PC-3 (cell line): Measurements from ENCODE around the gene ARHGDIB. TPM values are rescaled to one million over a fixed set of nuclear protein-coding genes. Genes with fewer than 3 reads are reported as not detected.

ENCODE experiments used
- ATAC-seq: fragments of 200-7000 bp; cut with Tn5 transposase; 2 replicates; pipeline ENCODE4 v1.9.1; 2020; ENCODE audit warnings: mild to moderate bottlenecking, moderate library complexity
- BruUV-seq: library from RNA; stranded (reverse); fragments of 400-500 nt; replicated peaks from 2 replicates; lab custom pipeline; 2021; lab: Mats Ljungman, UMichigan
- CTCF ChIA-PET: fragments of 300-600 bp; sonication (Branson Sonifier 250); formaldehyde crosslinking; loops from one replicate; lab custom pipeline; 2022; ENCODE audit warnings: antibody characterized with exemption; lab: Charles Lee
- POLR2A ChIA-PET: fragments of 300-600 bp; sonication (Branson Sonifier 250); formaldehyde crosslinking; loops from one replicate; lab custom pipeline; 2022; ENCODE audit warnings: antibody characterized with exemption; ENCODE audit not compliant: unreplicated experiment; lab: Charles Lee
- DNase-seq: peaks from one replicate; pipeline ENCODE4 v3.0.0-alpha.2; 2015
- H2AFZ ChIP-seq: fragments of 300-600 bp; sonication (generic); 2 replicates; pipeline ENCODE4 v1.6.0; 2016; ENCODE audit warnings: antibody characterized with exemption, low read length
- H3F3A ChIP-seq: fragments of 300-600 bp; sonication (generic); one replicate; pipeline ENCODE4 v1.6.0; 2017; ENCODE audit warnings: antibody characterized with exemption, low read length, control low read depth, mild to moderate bottlenecking; ENCODE audit not compliant: unreplicated experiment
- H3K27ac ChIP-seq: fragments of 300-600 bp; sonication (generic); 2 replicates; pipeline ENCODE4 v1.5.1; 2016; ENCODE audit warnings: mild to moderate bottlenecking, low read length
- H3K27me3 ChIP-seq: fragments of 300-600 bp; sonication (generic); 2 replicates; pipeline ENCODE4 v1.6.1; 2016; ENCODE audit warnings: low read length, mixed read lengths
- H3K36me3 ChIP-seq: fragments of 300-600 bp; sonication (generic); 2 replicates; pipeline ENCODE4 v1.6.1; 2016; ENCODE audit warnings: low read depth, mixed run types, low read length, mixed read lengths
- H3K4me1 ChIP-seq: fragments of 300-600 bp; sonication (generic); 2 replicates; pipeline ENCODE4 v1.5.1; 2016; ENCODE audit warnings: low read length; ENCODE audit not compliant: insufficient read depth
- H3K4me2 ChIP-seq: fragments of 300-600 bp; sonication (generic); 2 replicates; pipeline ENCODE4 v1.6.0; 2016; ENCODE audit warnings: low read length
- H3K4me3 ChIP-seq: fragments of 300-600 bp; sonication (generic); 2 replicates; pipeline ENCODE4 v1.5.1; 2016; ENCODE audit warnings: mild to moderate bottlenecking, low read length, mixed read lengths
- H3K79me2 ChIP-seq: fragments of 300-600 bp; sonication (generic); 2 replicates; pipeline ENCODE4 v1.6.1; 2017; ENCODE audit warnings: low read length, mixed read lengths
- H3K9ac ChIP-seq: fragments of 300-600 bp; sonication (generic); 2 replicates; pipeline ENCODE4 v1.6.0; 2016; ENCODE audit warnings: mild to moderate bottlenecking, low read length
- H3K9me2 ChIP-seq: fragments of 300-600 bp; sonication (generic); replicated peaks from 2 replicates; pipeline ENCODE4 v1.6.1; 2016; ENCODE audit warnings: mixed run types, low read length, mixed read lengths
- H3K9me3 ChIP-seq: fragments of 300-600 bp; sonication (generic); 2 replicates; pipeline ENCODE4 v1.6.1; 2016; ENCODE audit warnings: low read length, mixed read lengths
- H4K20me1 ChIP-seq: fragments of 300-600 bp; sonication (generic); 2 replicates; pipeline ENCODE4 v1.6.1; 2016; ENCODE audit warnings: low read length, mixed read lengths
- CTCF ChIP-seq: fragments of 300-600 bp; sonication (generic); conservative IDR thresholded peaks from 2 replicates; pipeline ENCODE4 v1.5.1; 2017; ENCODE audit warnings: antibody characterized with exemption, low read depth, mild to moderate bottlenecking, low read length
- EZH2 ChIP-seq: fragments of 300-600 bp; sonication (generic); IDR thresholded peaks from one replicate; pipeline ENCODE4 v1.6.1; 2017; ENCODE audit warnings: antibody characterized with exemption, mild to moderate bottlenecking, low read length; ENCODE audit not compliant: unreplicated experiment
- EZH2phosphoT487 ChIP-seq: fragments of 300-600 bp; sonication (generic); IDR thresholded peaks from 2 replicates; pipeline ENCODE4 v1.6.1; 2018; ENCODE audit warnings: mild to moderate bottlenecking, antibody characterized with exemption, low read length, borderline replicate concordance
- intact Hi-C: fragments of 100-400 bp; cut with micrococcal nuclease; formaldehyde crosslinking; loops from 2 replicates; pipeline ENCODE4 v1.9.0; 2023
- total RNA-seq: library from RNA; depleted of rRNA; stranded (reverse); fragments of >200 nt; gene quantifications from 2 replicates; pipeline ENCODE4 v1.2.3, GENCODE V29; 2014

The ARHGDIB gene
- total RNA-seq, 1 experiment from 2014 or later: 10.4 TPM

GRCh38 chr12:14904854-14905253 lies 56.5 kb downstream of the ARHGDIB start:
- BruUV-seq: no TSS peak
- no peak for ATAC-seq
- H3K27ac ChIP-seq: no peak overlapping the region
- no peaks in the 10 kb centered on the region for H3K36me3 ChIP-seq
- CTCF ChIA-PET: no interaction called here
- DNase-seq: no peak
- H3K4me2 ChIP-seq: no peak overlapping the region
- H3K9ac ChIP-seq: no peak overlapping the region
- H3K9me3 ChIP-seq: no peaks in the 10 kb centered on the region
- no peaks in the 10 kb centered on the region for H3K79me2 ChIP-seq
- H3K4me1 ChIP-seq: no peaks in the 10 kb centered on the region; the same call in 1 of the 2 replicates
- POLR2A ChIA-PET: no interaction called here
- TF ChIP-seq EZH2 (no peak), EZH2phosphoT487 (no peak), CTCF (no peak)
- intact Hi-C loops: no loop called here
- no peaks in the 10 kb centered on the region for H3F3A ChIP-seq
- no peaks in the 10 kb centered on the region for H3K27me3 ChIP-seq
- H4K20me1 ChIP-seq: no peaks in the 10 kb centered on the region
- H3K4me3 ChIP-seq: no peak overlapping the region
- peak overlapping the region; percentile 46; the same call in 1 of the 2 replicates for H2AFZ ChIP-seq
- H3K9me2 ChIP-seq: no peaks in the 10 kb centered on the region

GRCh38 chr12:14903386-14904098 lies 57.9 kb downstream of the ARHGDIB start:
- TF ChIP-seq EZH2: no peak
- no peak for TF ChIP-seq EZH2phosphoT487
- no peak for TF ChIP-seq CTCF
- ChIA-PET CTCF (no interaction called here), POLR2A (no interaction called here)
- no TSS peak for BruUV-seq
- Histone ChIP-seq H3K9ac (no peak overlapping the region), H3K79me2 (no peaks in the 10 kb centered on the region), H3K4me1 (no peaks in the 10 kb centered on the region), H4K20me1 (no peaks in the 10 kb centered on the region), H3K9me3 (no peaks in the 10 kb centered on the region), H3K4me3 (no peak overlapping the region), H3F3A (no peaks in the 10 kb centered on the region), H3K4me2 (no peak overlapping the region), H3K36me3 (no peaks in the 10 kb centered on the region), H3K9me2 (no peaks in the 10 kb centered on the region), H3K27me3 (no peaks in the 10 kb centered on the region), H2AFZ (no peak overlapping the region), H3K27ac (no peak overlapping the region)
- ATAC-seq (no peak), DNase-seq (no peak)
- intact Hi-C loops: no loop called here

- H3K27ac ChIP-seq: no peak overlapping the region
These were observed 58.9 kb downstream of the ARHGDIB start for GRCh38 chr12:14902465-14902864.

More at GRCh38 chr12:14902465-14902864, 58.9 kb downstream of the ARHGDIB start:
- Histone ChIP-seq H3F3A (no peaks in the 10 kb centered on the region), H4K20me1 (no peaks in the 10 kb centered on the region), H3K4me3 (no peak overlapping the region), H3K9ac (no peak overlapping the region), H3K79me2 (no peaks in the 10 kb centered on the region), H3K4me1 (no peaks in the 10 kb centered on the region), H3K9me2 (no peaks in the 10 kb centered on the region), H3K9me3 (no peaks in the 10 kb centered on the region), H2AFZ (no peak overlapping the region), H3K4me2 (no peak overlapping the region), H3K27me3 (no peaks in the 10 kb centered on the region), H3K36me3 (no peaks in the 10 kb centered on the region)
- intact Hi-C loops: no loop called here
- CTCF ChIA-PET: no interaction called here
- POLR2A ChIA-PET: no interaction called here
- DNase-seq (no peak), ATAC-seq (no peak)
- no TSS peak for BruUV-seq
- TF ChIP-seq EZH2phosphoT487 (no peak), EZH2 (no peak), CTCF (no peak)
